Measurements from ENCODE around the gene EDEM1.

DNA sequence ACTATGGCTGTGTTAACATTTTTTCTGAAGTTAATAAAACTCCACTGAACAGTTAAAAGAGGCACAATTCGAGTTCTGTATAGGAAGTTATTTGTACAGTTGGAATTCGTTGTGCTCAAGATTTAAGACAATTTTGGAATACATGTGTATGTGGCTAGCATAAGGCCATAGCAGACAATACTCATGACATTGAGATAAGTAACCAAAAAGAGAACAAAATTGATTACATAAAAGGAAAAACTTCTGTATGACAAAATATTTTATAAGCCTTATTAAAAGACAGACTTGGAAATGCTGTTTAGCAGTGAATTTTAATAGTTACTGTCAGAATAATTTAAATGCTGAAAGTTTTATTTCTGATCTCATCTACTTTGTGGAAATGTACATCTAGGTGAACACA is 17.7 kb upstream of the EDEM1 start:
- no peak for TF ChIP-seq EZH2phosphoT487 (IDR thresholded peaks at IDR 0.05; ENCODE audit: insufficient read depth, low read depth)
- TF ChIP-seq EZH2 (IDR thresholded peaks at IDR 0.05; ENCODE audit: insufficient read depth, poor library complexity, severe bottlenecking): no peak
